Ascending aorta (tissue), 2 donors: ENCODE measurements around the gene PRKD1. TPM values are rescaled to one million over a fixed set of nuclear protein-coding genes. Genes with fewer than 3 reads are reported as not detected.

Source experiments
- DNase-seq, 2 donors: peaks; one replicate each; pipeline ENCODE4 v3.0.0-alpha.2; 2019; ENCODE audit warnings: low spot score in 2 of 2
- H3K27ac ChIP-seq, 2 donors: fragments of 200-600 bp; sonication (generic); one replicate each; pipeline ENCODE4 v1.5.1; 2016 to 2017; ENCODE audit warnings: mild to moderate bottlenecking in 1 of 2
- H3K27me3 ChIP-seq: fragments of 200-600 bp; sonication (generic); one replicate; pipeline ENCODE4 v1.5.1; 2017
- H3K36me3 ChIP-seq, 2 donors: fragments of 200-600 bp; sonication (generic); one replicate each; pipeline ENCODE4 v1.5.1; 2016
- H3K4me1 ChIP-seq, 2 donors: fragments of 200-600 bp; sonication (generic); one replicate each; pipeline ENCODE4 v1.5.1; 2016 to 2017; ENCODE audit warnings: mild to moderate bottlenecking in 1 of 2
- H3K4me3 ChIP-seq, 2 donors: fragments of 200-600 bp; sonication (generic); one replicate each; pipeline ENCODE4 v1.5.1; 2016 to 2017; ENCODE audit warnings: mild to moderate bottlenecking in 1 of 2
- H3K9me3 ChIP-seq, 2 donors: fragments of 200-600 bp; sonication (generic); one replicate each; pipeline ENCODE4 v1.5.1; 2016
- intact Hi-C: fragments of 100-400 bp; cut with DNase I; formaldehyde crosslinking; loops from one replicate; pipeline ENCODE4 v1.15.1; 2023
- total RNA-seq: library from RNA; depleted of rRNA; stranded (reverse); fragments of >200 nt; gene quantifications from one replicate; pipeline ENCODE4 v1.1.0, GENCODE V29; 2016
- TF ChIP-seq, protein P1 (sequence below), 3 experiments: fragments of 200-600 bp in 2 of 3; fragments of 450-650 bp in 1 of 3; sonication (generic) in 2 of 3; IDR thresholded peaks; one replicate each; pipeline ENCODE4 v1.5.1; 2016 to 2019; ENCODE audit warnings: antibody characterized with exemption in 3 of 3, mild to moderate bottlenecking in 1 of 3, moderate library complexity in 1 of 3

The PRKD1 gene
- total RNA-seq, 1 donor from 2014 or later, result 34.6 TPM

DNA sequence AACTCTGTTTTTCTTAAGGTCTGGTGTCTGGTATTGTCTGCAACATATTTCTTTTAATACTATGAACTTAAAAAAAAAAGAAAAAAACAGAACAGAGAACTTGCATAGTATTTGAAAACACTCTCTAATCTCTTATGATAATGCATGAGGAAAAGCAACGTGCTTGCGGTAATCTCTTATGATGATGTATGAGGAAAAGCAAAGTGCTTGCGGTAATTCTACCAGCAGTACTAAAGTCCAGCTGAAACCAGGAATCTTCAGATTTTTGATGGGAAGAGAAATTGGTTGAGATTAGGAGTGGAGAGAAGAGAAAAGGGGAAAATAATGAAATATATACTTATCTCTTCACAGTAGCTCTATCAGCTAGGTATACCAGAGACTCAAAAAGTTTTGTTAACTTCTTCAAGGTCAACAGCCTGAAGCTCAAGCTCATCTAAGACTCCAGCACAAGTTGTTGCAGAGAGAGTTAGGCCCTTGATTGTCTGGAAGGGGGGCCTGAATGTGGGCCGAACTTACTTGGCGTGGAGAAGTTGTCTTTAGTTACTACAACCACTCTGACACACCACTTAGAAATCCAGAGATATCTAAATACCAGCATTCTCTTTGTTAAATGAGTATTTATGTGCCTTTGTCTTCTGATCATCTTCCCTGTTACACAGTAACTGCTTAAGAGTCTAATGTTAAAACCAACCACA, 240.4 kb downstream of the PRKD1 start:
- no peak for DNase-seq
- H3K27me3 ChIP-seq, result no peaks in the 10 kb centered on the region
- H3K4me1 ChIP-seq, result peaks cover 0 to 4% of the 10 kb centered on the region in 2 donors
- no peak overlapping the region for H3K4me3 ChIP-seq
- no peaks in the 10 kb centered on the region for H3K9me3 ChIP-seq
- intact Hi-C loops, result no loop called here
- no peak overlapping the region for H3K27ac ChIP-seq
- TF ChIP-seq, protein P1, sequence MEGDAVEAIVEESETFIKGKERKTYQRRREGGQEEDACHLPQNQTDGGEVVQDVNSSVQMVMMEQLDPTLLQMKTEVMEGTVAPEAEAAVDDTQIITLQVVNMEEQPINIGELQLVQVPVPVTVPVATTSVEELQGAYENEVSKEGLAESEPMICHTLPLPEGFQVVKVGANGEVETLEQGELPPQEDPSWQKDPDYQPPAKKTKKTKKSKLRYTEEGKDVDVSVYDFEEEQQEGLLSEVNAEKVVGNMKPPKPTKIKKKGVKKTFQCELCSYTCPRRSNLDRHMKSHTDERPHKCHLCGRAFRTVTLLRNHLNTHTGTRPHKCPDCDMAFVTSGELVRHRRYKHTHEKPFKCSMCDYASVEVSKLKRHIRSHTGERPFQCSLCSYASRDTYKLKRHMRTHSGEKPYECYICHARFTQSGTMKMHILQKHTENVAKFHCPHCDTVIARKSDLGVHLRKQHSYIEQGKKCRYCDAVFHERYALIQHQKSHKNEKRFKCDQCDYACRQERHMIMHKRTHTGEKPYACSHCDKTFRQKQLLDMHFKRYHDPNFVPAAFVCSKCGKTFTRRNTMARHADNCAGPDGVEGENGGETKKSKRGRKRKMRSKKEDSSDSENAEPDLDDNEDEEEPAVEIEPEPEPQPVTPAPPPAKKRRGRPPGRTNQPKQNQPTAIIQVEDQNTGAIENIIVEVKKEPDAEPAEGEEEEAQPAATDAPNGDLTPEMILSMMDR (IDR thresholded peaks at IDR 0.05), result no peak
- no peaks in the 10 kb centered on the region for H3K36me3 ChIP-seq

DNA sequence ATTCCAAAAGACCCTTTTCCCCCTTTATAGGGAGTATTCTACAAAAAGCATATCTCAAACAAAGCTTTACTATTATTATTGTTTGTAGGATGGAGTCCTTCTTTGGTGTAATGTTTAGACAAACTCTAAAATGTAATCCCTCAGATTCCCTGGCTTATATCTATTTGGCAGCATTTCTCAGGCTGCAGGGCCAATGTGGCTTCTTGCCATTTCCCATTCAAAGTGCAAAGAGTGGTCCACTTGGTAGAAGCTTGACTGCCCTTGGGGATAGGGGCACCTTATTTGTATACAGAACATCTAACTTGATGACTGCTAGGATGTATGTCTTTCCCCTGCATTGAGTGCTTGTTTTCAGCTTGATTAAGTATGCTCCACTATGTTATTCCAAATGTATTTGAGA, 242.7 kb downstream of the PRKD1 start:
- H3K4me3 ChIP-seq, result no peak overlapping the region
- H3K27me3 ChIP-seq, result no peaks in the 10 kb centered on the region
- DNase-seq, result no peak
- peaks cover 0 to 4% of the 10 kb centered on the region in 2 donors for H3K4me1 ChIP-seq
- no peaks in the 10 kb centered on the region for H3K9me3 ChIP-seq
- no peak overlapping the region for H3K27ac ChIP-seq
- TF ChIP-seq, protein P1 (IDR thresholded peaks at IDR 0.05), result no peak
- intact Hi-C loops, result loop anchor here (5.0 kb wide), 1 partner anchor 37 kb away; no protein-coding TSS in a partner anchor
- H3K36me3 ChIP-seq, result no peaks in the 10 kb centered on the region

DNA sequence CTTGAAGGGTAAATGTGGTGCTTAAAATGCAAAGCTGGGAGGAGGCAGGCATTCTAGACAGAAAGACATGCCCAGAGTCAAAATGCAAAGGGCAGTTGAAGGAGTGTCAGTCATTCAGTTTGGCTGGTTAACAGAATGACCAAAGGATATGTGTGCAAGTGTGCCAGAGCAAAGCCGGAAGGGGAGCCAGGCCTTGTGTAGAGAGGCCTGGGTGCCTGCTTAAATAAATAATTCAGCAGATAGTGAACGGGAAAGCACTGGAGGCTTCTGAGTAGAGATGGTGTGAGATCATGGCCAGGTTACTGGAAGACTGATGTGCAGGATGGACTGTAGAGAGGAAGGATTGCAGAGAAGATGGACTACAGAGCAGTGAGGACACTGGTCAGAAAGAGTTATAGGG, 244.9 kb downstream of the PRKD1 start:
- intact Hi-C loops, result loop anchor here (5.0 kb wide), 1 partner anchor 40 kb away; no protein-coding TSS in a partner anchor
- no peak for DNase-seq
- Histone ChIP-seq H3K4me1 (peaks cover 0 to 4% of the 10 kb centered on the region in 2 donors), H3K27me3 (no peaks in the 10 kb centered on the region), H3K9me3 (no peaks in the 10 kb centered on the region), H3K4me3 (no peak overlapping the region), H3K36me3 (no peaks in the 10 kb centered on the region), H3K27ac (no peak overlapping the region)
- TF ChIP-seq, protein P1 (IDR thresholded peaks at IDR 0.05), result no peak

DNA sequence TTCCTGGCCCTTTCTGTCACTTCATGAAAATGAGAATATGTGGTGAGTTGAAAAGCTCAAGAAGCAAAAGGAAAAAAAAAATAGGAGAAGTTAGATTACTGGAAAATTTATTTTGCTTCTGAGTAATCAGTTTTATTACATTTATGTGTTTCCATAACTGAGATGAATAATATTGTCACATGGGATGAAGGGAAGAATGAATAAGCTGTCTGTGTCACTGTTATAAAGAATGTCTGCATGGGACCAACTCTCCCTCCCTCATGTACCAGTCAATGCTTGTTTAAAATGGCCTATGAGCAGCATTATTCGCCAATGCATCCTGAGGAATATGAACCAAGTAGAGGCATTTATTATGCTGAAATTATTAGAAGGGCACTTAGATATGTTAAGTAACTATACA, 246.3 kb downstream of the PRKD1 start:
- Histone ChIP-seq H3K4me1 (peaks cover 0 to 4% of the 10 kb centered on the region in 2 donors), H3K4me3 (no peak overlapping the region), H3K9me3 (no peaks in the 10 kb centered on the region), H3K27ac (no peak overlapping the region), H3K27me3 (no peaks in the 10 kb centered on the region), H3K36me3 (no peaks in the 10 kb centered on the region)
- TF ChIP-seq, protein P1 (IDR thresholded peaks at IDR 0.05), result no peak
- intact Hi-C loops, result loop anchor here (5.0 kb wide), 1 partner anchor 41 kb away; no protein-coding TSS in a partner anchor
- DNase-seq, result no peak

DNA sequence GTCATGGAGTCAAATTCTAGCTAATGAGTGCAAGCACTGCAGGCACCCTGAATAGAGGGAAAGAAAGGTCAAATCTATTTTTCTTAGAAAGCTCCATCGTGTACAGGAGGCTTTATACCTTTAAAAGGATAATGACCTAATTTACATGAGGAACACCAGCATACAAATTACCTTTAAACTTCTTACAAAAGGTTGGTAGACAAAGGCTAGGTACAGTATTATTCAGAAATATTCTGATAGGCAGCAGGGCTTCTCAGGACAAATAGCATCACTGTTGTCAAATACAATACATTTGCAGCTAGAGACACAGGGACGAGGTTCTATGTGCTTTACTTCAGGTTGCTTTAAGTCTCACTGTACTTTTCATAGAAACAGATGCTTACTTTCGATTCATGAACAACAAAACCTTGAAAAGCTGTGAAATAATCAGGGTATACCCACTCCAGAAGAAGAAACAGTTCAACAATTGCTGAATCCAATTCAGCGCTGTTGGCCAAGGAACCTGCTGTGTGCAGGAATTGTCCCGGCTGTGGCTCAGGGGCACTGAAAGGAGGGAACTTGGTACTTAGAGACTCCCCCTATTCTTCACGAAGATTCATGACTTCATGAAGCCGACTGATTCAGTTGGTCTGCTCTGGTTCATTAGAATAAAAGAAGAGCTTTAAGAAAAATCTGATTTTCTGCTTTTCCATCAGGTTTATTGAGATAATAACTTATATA, 252.9 kb downstream of the PRKD1 start:
- H3K36me3 ChIP-seq, result no peaks in the 10 kb centered on the region
- H3K9me3 ChIP-seq, result no peaks in the 10 kb centered on the region
- intact Hi-C loops, result no loop called here
- TF ChIP-seq, protein P1 (IDR thresholded peaks at IDR 0.05), result no peak
- peaks cover 0 to 15% of the 10 kb centered on the region in 2 donors for H3K4me1 ChIP-seq
- no peak overlapping the region for H3K27ac ChIP-seq
- no peak for DNase-seq
- H3K4me3 ChIP-seq, result no peak overlapping the region
- no peaks in the 10 kb centered on the region for H3K27me3 ChIP-seq
